Activated naive CD8-positive, alpha-beta T cell treated with anti-CD3 and anti-CD28 coated beads for 36 hours (primary cell): ENCODE data around the gene SPATA31A5. TPM values are rescaled to one million over a fixed set of nuclear protein-coding genes. Genes with fewer than 3 reads are reported as not detected.
"Not testable (repeated sequence)": the region's sequence is repeated elsewhere in the genome, so short reads cannot be mapped to it uniquely, and the experiment has no call there.

Experiments used
- DNase-seq: peaks from one replicate; pipeline ENCODE4 v3.0.0; 2021
- H3K27ac Mint-ChIP-seq: one replicate; pipeline ENCODE4 v1.8.0; 2022; ENCODE audit warnings: mild to moderate bottlenecking, moderate library complexity, mixed read lengths
- H3K27me3 Mint-ChIP-seq: one replicate; pipeline ENCODE4 v1.8.0; 2022; ENCODE audit warnings: mild to moderate bottlenecking, mixed read lengths
- H3K36me3 Mint-ChIP-seq: one replicate; pipeline ENCODE4 v1.8.0; 2021; ENCODE audit warnings: mild to moderate bottlenecking, mixed read lengths
- H3K4me1 Mint-ChIP-seq: one replicate; pipeline ENCODE4 v1.8.0; 2021; ENCODE audit warnings: mixed read lengths
- H3K4me3 Mint-ChIP-seq: one replicate; pipeline ENCODE4 v1.8.0; 2022; ENCODE audit warnings: mild to moderate bottlenecking, moderate library complexity, mixed read lengths
- H3K9me3 Mint-ChIP-seq: one replicate; pipeline ENCODE4 v1.8.0; 2022; ENCODE audit warnings: mixed read lengths
- total RNA-seq, 2 experiments: library from RNA; stranded (reverse); gene quantifications; one replicate each; pipeline ENCODE4 v1.2.3, GENCODE V29; 2021

SPATA31A5 gene
- total RNA-seq = not detected

GRCh38 chr9:60914107-60914506, at the start of gene SPATA31A5:
SPATA31A5 (plus strand) TSS chr9:60914407; CDS start chr9:60914436, 29 bp downstream.
- H3K27ac Mint-ChIP-seq, H3K9me3 Mint-ChIP-seq, H3K27me3 Mint-ChIP-seq, H3K4me3 Mint-ChIP-seq, H3K36me3 Mint-ChIP-seq, H3K4me1 Mint-ChIP-seq, DNase-seq: not testable (repeated sequence)

GRCh38 chr9:60962990-60963350, 48.8 kb downstream of the SPATA31A5 start:
- H3K36me3 Mint-ChIP-seq, H3K27me3 Mint-ChIP-seq, H3K27ac Mint-ChIP-seq, DNase-seq, H3K4me1 Mint-ChIP-seq, H3K4me3 Mint-ChIP-seq, H3K9me3 Mint-ChIP-seq: not testable (repeated sequence)

GRCh38 chr9:60966382-60966781, 52.2 kb downstream of the SPATA31A5 start:
- not testable (repeated sequence) for H3K27me3 Mint-ChIP-seq, H3K9me3 Mint-ChIP-seq, H3K27ac Mint-ChIP-seq, H3K4me3 Mint-ChIP-seq, H3K4me1 Mint-ChIP-seq, DNase-seq, H3K36me3 Mint-ChIP-seq
